Measurements from ENCODE around the gene NEU1.
"Not testable (repeated sequence)": the region's sequence is repeated elsewhere in the genome, so short reads cannot be mapped to it uniquely, and the experiment has no call there.

The NEU1 gene

GRCh38 chr6:31850765-31851484, 11.7 kb downstream of the NEU1 start:
- no peak for TF ChIP-seq CTCF (IDR thresholded peaks at IDR 0.05; ENCODE audit: low read depth, low read length, missing control alignments)
- no peak overlapping the region for H3K4me3 ChIP-seq (ENCODE audit: low read depth, low read length)
- DNase-seq (ENCODE audit: low read depth): no peak

- no peak overlapping the region for H3K4me3 ChIP-seq (ENCODE audit: low read depth, low read length)
- no peak for TF ChIP-seq CTCF (IDR thresholded peaks at IDR 0.05; ENCODE audit: low read depth, low read length, missing control alignments)
- no peak for DNase-seq (ENCODE audit: low read depth)
Observed at GRCh38 chr6:31847276-31847978, 15.2 kb downstream of the NEU1 start.

GRCh38 chr6:31844507-31844906, 18.1 kb downstream of the NEU1 start:
- TF ChIP-seq CTCF (IDR thresholded peaks at IDR 0.05; ENCODE audit: low read depth, low read length, missing control alignments): no peak
- no peak overlapping the region for H3K4me3 ChIP-seq (ENCODE audit: low read depth, low read length)
- no peak for DNase-seq (ENCODE audit: low read depth)

- DNase-seq (ENCODE audit: low read depth): no peak
- H3K4me3 ChIP-seq (ENCODE audit: low read depth, low read length): no peak overlapping the region
- TF ChIP-seq CTCF (IDR thresholded peaks at IDR 0.05; ENCODE audit: low read depth, low read length, missing control alignments): no peak
Observed at GRCh38 chr6:31842053-31842452, 20.6 kb downstream of the NEU1 start.

GRCh38 chr6:31839779-31840126, 22.9 kb downstream of the NEU1 start:
- not testable (repeated sequence) for H3K4me3 ChIP-seq (ENCODE audit: low read depth, low read length); DNase-seq (ENCODE audit: low read depth)

GRCh38 chr6:31838968-31839367, 23.7 kb downstream of the NEU1 start:
- peak overlapping the region; percentile 96 for H3K4me3 ChIP-seq (ENCODE audit: low read depth, low read length)
- TF ChIP-seq CTCF (IDR thresholded peaks at IDR 0.05; ENCODE audit: low read depth, low read length, missing control alignments): no peak
- no peak for DNase-seq (ENCODE audit: low read depth)

GRCh38 chr6:31838114-31838553, 24.5 kb downstream of the NEU1 start:
- peak overlapping the region; percentile 96 for H3K4me3 ChIP-seq (ENCODE audit: low read depth, low read length)
- not testable (repeated sequence) for DNase-seq (ENCODE audit: low read depth)

All from GM12864 (cell line).